Osteoblast (primary cell): ENCODE data around the gene SIRT3. TPM values are rescaled to one million over a fixed set of nuclear protein-coding genes. Genes with fewer than 3 reads are reported as not detected.

Source experiments
- DNase-seq: peaks from one replicate; pipeline ENCODE4 v3.0.0; 2011; ENCODE audit warnings: low spot score, mixed read lengths; ENCODE audit not compliant: insufficient read length; ENCODE audit errors: missing footprints
- H2AFZ ChIP-seq: 2 replicates; pipeline ENCODE4 v1.6.0; 2011; ENCODE audit warnings: mild to moderate bottlenecking, low read length
- H3K27ac ChIP-seq: 2 replicates; pipeline ENCODE4 v1.5.1; 2011; ENCODE audit warnings: mild to moderate bottlenecking, low read depth, low read length, moderate library complexity
- H3K27me3 ChIP-seq: 2 replicates; pipeline ENCODE4 v1.6.0; 2012; ENCODE audit warnings: mild to moderate bottlenecking, control low read depth, inconsistent platforms, low read length, moderate library complexity; ENCODE audit not compliant: insufficient read depth
- H3K36me3 ChIP-seq: 2 replicates; pipeline ENCODE4 v1.5.1; 2011; ENCODE audit warnings: mild to moderate bottlenecking, low read length, control low read depth, moderate library complexity; ENCODE audit not compliant: insufficient read depth
- H3K4me1 ChIP-seq: 2 replicates; pipeline ENCODE4 v1.5.1; 2011; ENCODE audit warnings: mild to moderate bottlenecking, low read length, control low read depth, moderate library complexity; ENCODE audit not compliant: insufficient read depth
- H3K4me2 ChIP-seq: 2 replicates; pipeline ENCODE4 v1.6.0; 2011; ENCODE audit warnings: mild to moderate bottlenecking, low read length; ENCODE audit not compliant: insufficient read depth
- H3K4me3 ChIP-seq: fragments of 200-600 bp; sonication (generic); 3 replicates; pipeline ENCODE4 v1.5.1; 2012; ENCODE audit warnings: mild to moderate bottlenecking, low read length, inconsistent platforms; ENCODE audit not compliant: insufficient read depth
- H3K79me2 ChIP-seq: 2 replicates; pipeline ENCODE4 v1.6.0; 2012; ENCODE audit warnings: mild to moderate bottlenecking, low read length, control low read depth, inconsistent platforms; ENCODE audit not compliant: insufficient read depth
- H3K9me3 ChIP-seq: 2 replicates; pipeline ENCODE4 v1.5.1; 2011; ENCODE audit warnings: low read depth, low read length, control low read depth
- H4K20me1 ChIP-seq: 2 replicates; pipeline ENCODE4 v1.6.0; 2012; ENCODE audit warnings: mild to moderate bottlenecking, low read length, control low read depth; ENCODE audit not compliant: insufficient read depth
- total RNA-seq: library from RNA; depleted of rRNA; stranded (reverse); fragments of >200 nt; gene quantifications from 2 replicates; pipeline ENCODE4 v1.2.3, GENCODE V29; 2012
- TF ChIP-seq, protein P1 (sequence below): IDR thresholded peaks from 2 replicates; pipeline ENCODE4 v1.5.1; 2011; ENCODE audit warnings: mild to moderate bottlenecking, low read depth, low read length, moderate library complexity; ENCODE audit errors: extremely low read depth

The SIRT3 gene
- total RNA-seq, 1 donor = 11.2 TPM

DNA sequence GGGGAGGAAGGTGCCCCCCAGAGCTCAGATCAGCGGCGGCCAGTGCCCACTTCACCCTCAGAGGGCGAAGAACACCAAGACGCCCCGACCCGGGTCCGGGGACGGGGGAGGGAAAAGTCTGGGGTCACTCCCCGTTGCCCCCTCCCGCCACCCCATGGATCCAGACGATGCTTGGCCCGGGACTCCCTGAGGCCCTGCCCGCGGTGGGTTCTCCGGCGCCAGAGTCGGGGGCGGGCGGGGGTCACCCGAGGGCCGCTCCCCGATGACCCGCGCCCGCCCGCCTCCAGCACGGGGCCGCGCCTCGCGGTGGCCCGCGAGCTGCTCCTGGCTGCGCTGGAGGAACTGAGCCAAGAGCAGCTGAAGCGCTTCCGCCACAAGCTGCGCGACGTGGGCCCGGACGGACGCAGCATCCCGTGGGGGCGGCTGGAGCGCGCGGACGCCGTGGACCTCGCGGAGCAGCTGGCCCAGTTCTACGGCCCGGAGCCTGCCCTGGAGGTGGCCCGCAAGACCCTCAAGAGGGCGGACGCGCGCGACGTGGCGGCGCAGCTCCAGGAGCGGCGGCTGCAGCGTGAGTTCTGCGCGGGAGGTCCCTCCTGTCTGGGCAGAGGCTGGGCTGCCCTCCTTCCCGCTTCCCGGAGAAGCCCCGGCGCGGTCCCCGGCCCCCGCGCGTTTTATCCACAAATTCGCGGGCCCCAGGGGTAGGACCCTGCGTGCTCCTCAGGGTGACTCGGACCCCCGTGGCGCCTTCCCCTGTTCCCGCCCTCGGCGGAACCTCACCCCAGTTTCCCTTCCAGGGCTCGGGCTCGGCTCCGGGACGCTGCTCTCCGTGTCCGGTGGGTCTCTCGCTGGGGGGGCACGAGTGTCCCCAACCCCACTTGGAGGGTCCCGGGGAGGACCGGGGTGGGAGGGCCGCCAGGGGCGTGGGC lies 43.2 kb upstream of the SIRT3 start:
- Histone ChIP-seq H3K27ac (no peak overlapping the region), H3K79me2 (no peaks in the 10 kb centered on the region), H2AFZ (no peak overlapping the region), H3K4me3 (no peak overlapping the region), H3K9me3 (no peaks in the 10 kb centered on the region), H3K4me1 (no peaks in the 10 kb centered on the region), H4K20me1 (no peaks in the 10 kb centered on the region), H3K36me3 (no peaks in the 10 kb centered on the region), H3K4me2 (no peak overlapping the region), H3K27me3 (peaks cover 64% of the 10 kb centered on the region)
- peak; percentile 82 for DNase-seq
- TF ChIP-seq, protein P1, sequence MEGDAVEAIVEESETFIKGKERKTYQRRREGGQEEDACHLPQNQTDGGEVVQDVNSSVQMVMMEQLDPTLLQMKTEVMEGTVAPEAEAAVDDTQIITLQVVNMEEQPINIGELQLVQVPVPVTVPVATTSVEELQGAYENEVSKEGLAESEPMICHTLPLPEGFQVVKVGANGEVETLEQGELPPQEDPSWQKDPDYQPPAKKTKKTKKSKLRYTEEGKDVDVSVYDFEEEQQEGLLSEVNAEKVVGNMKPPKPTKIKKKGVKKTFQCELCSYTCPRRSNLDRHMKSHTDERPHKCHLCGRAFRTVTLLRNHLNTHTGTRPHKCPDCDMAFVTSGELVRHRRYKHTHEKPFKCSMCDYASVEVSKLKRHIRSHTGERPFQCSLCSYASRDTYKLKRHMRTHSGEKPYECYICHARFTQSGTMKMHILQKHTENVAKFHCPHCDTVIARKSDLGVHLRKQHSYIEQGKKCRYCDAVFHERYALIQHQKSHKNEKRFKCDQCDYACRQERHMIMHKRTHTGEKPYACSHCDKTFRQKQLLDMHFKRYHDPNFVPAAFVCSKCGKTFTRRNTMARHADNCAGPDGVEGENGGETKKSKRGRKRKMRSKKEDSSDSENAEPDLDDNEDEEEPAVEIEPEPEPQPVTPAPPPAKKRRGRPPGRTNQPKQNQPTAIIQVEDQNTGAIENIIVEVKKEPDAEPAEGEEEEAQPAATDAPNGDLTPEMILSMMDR = no peak

- Histone ChIP-seq H4K20me1 (no peaks in the 10 kb centered on the region), H3K4me1 (no peaks in the 10 kb centered on the region), H2AFZ (no peak within 1 kb of the TSS), H3K4me2 (no peak within 1 kb of the TSS), H3K4me3 (no peak within 1 kb of the TSS), H3K27ac (no peak within 1 kb of the TSS), H3K27me3 (peaks cover 64% of the 10 kb centered on the region), H3K79me2 (no peaks in the 10 kb centered on the region), H3K9me3 (no peaks in the 10 kb centered on the region), H3K36me3 (no peaks in the 10 kb centered on the region)
- TF ChIP-seq, protein P1 = no peak
- DNase-seq = peak; percentile 84
These were observed 42.1 kb upstream of the SIRT3 start, which contains the start of gene NLRP6 for GRCh38 chr11:278001-278951. Gene NLRP6, plus strand, starts transcription at chr11:278407. Its CDS starts 163 bp downstream, at chr11:278570.

GRCh38 chr11:276219-276618 lies 40.1 kb upstream of the SIRT3 start:
- TF ChIP-seq, protein P1 = no peak
- H3K27me3 ChIP-seq = peaks cover 51% of the 10 kb centered on the region
- H3K9me3 ChIP-seq = no peaks in the 10 kb centered on the region
- H4K20me1 ChIP-seq = no peaks in the 10 kb centered on the region
- H3K4me1 ChIP-seq = no peaks in the 10 kb centered on the region
- H3K27ac ChIP-seq = no peak overlapping the region
- no peak overlapping the region for H3K4me3 ChIP-seq
- H3K79me2 ChIP-seq = no peaks in the 10 kb centered on the region
- no peak overlapping the region for H2AFZ ChIP-seq
- DNase-seq = no peak
- H3K36me3 ChIP-seq = no peaks in the 10 kb centered on the region
- H3K4me2 ChIP-seq = no peak overlapping the region

DNA sequence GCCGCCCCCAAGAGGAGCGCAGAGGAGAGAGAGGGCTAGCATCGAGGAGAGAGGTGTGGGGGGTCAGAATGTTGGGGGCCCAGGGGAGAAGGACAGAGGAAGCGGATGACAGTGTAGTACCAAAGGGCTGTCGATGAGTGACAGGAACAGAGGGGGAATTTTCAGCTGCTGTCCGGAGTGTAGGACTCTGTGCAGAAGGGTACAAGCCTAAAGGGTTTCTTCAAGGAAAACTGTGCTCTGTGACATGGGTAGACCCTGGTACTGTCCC lies 36.7 kb upstream of the SIRT3 start:
- Histone ChIP-seq H3K27ac (no peak overlapping the region), H3K9me3 (no peaks in the 10 kb centered on the region), H3K36me3 (no peaks in the 10 kb centered on the region), H3K79me2 (no peaks in the 10 kb centered on the region), H4K20me1 (no peaks in the 10 kb centered on the region), H3K4me1 (no peaks in the 10 kb centered on the region), H3K27me3 (peaks cover 23% of the 10 kb centered on the region), H3K4me3 (no peak overlapping the region), H3K4me2 (no peak overlapping the region), H2AFZ (no peak overlapping the region)
- TF ChIP-seq, protein P1 = no peak
- DNase-seq = no peak
